T-helper 17 cell (primary cell): ENCODE data around the gene NKAIN2. TPM values are rescaled to one million over a fixed set of nuclear protein-coding genes. Genes with fewer than 3 reads are reported as not detected.
"Not testable (repeated sequence)": the region's sequence is repeated elsewhere in the genome, so short reads cannot be mapped to it uniquely, and the experiment has no call there.

Source experiments
- ATAC-seq: fragments of 150-1000 bp; cut with Tn5 transposase; 2 replicates; pipeline ENCODE4 v1.10.0; 2021; ENCODE audit warnings: mild to moderate bottlenecking, moderate library complexity
- DNase-seq, 3 donors: peaks; one replicate each; pipeline versions ENCODE4 v3.0.0 to v3.0.0-alpha.2; 2020 to 2021
- H3K9me3 ChIP-seq: one replicate; pipeline ENCODE4 v1.7.0; 2013; ENCODE audit warnings: low read length, mild to moderate bottlenecking; ENCODE audit not compliant: control insufficient read depth, poor library complexity, severe bottlenecking
- H3K27ac Mint-ChIP-seq: one replicate; pipeline ENCODE4 v1.8.0; 2022; ENCODE audit warnings: mild to moderate bottlenecking, moderate library complexity, mixed read lengths
- H3K27me3 Mint-ChIP-seq: one replicate; pipeline ENCODE4 v1.8.0; 2022; ENCODE audit warnings: mixed read lengths
- H3K36me3 Mint-ChIP-seq: one replicate; pipeline ENCODE4 v1.8.0; 2022; ENCODE audit warnings: low read depth, mixed read lengths
- H3K4me1 Mint-ChIP-seq: one replicate; pipeline ENCODE4 v1.8.0; 2022; ENCODE audit warnings: mild to moderate bottlenecking, mixed read lengths
- H3K4me3 Mint-ChIP-seq: one replicate; pipeline ENCODE4 v1.8.0; 2022; ENCODE audit warnings: mild to moderate bottlenecking, moderate library complexity, mixed read lengths
- total RNA-seq, 4 donors: library from RNA in 2 of 4; stranded (reverse) in 2 of 4; gene quantifications; one replicate each; pipeline ENCODE4 v1.2.3 and lab custom pipeline; 2022 to 2026

Gene NKAIN2
- total RNA-seq, 2 donors from 2014 or later = 0.13 TPM; not detected in 1

DNA sequence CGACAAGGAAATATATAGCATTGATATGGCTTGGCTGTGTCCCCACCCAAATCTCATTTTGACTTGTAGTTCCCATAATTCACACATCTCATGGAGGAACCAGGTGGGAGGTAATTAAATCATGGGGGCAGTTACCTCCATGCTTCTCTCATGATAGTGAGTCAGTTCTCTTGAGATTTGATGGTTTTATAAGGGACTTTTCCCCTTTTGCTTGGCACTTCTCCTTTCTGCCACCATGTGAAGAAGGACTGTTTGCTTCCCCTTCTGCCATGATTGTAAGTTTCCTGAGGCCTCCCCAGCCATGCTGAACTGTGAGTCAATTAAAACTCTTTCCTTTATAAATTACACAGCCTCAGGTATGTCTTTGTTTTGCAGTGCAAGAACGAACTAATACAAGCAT lies 756.4 kb downstream of the NKAIN2 start:
- H3K27ac Mint-ChIP-seq, H3K4me3 Mint-ChIP-seq, H3K27me3 Mint-ChIP-seq, H3K9me3 ChIP-seq, H3K4me1 Mint-ChIP-seq, ATAC-seq, H3K36me3 Mint-ChIP-seq, DNase-seq: not testable (repeated sequence)

DNA sequence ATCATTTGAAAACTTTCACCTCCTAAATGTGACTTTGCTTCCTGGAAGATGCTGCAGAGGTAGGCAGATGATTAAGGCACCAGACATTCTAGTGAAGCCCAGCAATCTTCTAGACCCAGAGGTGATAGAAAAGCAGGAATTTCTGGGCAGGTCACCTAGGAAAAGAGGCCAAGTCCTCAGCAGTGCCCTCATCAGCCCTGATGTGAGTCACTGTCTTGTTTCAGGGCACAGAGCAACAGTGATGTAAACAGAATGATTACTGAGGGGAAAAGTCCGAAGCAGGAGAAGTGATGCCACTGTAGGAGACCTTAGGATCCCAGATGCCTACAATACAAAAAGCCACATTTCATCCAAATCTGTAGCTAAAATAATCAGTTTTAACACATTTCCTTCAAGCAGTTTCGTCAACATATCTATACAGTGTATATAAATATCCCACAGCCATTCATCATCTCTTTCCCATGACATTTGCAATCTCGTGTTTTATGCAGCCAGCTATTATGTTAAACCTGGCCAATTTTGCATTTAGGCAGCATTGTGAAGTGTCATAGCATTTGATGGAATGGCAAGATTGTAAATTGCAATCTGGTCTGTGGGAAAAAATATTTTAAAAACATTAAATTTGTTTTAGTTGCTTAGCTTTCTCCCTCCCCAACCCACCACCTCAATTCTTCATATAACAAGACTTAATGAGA lies 757.4 kb downstream of the NKAIN2 start:
- Mint-ChIP-seq H3K4me1 (no peaks in the 10 kb centered on the region), H3K27ac (no peak overlapping the region), H3K4me3 (no peak overlapping the region), H3K36me3 (no peaks in the 10 kb centered on the region), H3K27me3 (no peaks in the 10 kb centered on the region)
- no peaks in the 10 kb centered on the region for H3K9me3 ChIP-seq
- ATAC-seq (no peak), DNase-seq (no peak)

DNA sequence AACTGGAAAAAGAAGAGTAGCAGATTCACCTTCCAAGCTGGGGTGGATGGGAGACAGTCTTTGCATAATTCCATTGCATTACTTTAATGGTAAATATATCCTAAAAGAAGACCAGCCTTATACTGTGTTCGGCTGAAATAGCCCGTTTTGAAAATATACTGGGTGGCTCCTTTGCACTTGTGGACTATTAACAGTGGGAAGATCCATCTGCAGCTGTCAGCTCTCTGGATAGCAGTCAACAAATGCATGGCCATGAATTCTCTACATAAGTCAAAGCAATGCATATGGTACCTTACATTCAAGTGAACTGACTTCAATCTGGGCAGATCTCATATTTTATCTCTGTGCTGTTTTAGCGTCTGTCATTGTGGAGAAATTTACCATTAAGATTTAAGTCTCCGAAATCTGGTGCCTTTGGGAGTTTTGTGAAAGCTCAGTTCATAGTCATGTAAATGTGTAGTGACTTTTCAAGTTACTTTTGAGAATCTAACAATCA lies 758.0 kb downstream of the NKAIN2 start:
- H3K36me3 Mint-ChIP-seq = no peaks in the 10 kb centered on the region

DNA sequence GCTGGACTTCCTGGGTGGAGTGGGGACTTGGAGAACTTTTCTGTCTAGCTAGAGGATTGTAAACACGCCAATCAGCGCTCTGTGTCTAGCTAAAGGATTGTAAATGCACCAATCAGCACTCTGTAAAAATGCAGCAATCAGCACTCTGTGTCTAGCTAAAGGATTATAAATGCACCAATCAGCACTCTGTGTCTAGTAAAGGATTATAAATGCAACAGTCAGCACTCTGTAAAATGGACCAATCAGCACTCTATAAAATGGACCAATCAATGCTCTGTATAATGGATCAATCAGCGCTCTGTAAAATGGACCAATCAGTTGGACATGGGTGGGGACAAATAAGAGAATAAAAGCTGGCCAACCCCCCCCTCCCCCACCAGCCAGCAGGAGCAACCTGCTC lies 760.5 kb downstream of the NKAIN2 start:
- not testable (repeated sequence) for H3K4me1 Mint-ChIP-seq, DNase-seq, H3K27ac Mint-ChIP-seq, ATAC-seq, H3K4me3 Mint-ChIP-seq, H3K36me3 Mint-ChIP-seq, H3K9me3 ChIP-seq, H3K27me3 Mint-ChIP-seq

More for the DNA sequence above, 758.0 kb downstream of the NKAIN2 start:
- H3K9me3 ChIP-seq = no peaks in the 10 kb centered on the region
- ATAC-seq (no peak), DNase-seq (no peak)
- Mint-ChIP-seq H3K4me3 (no peak overlapping the region), H3K27me3 (no peaks in the 10 kb centered on the region), H3K4me1 (no peaks in the 10 kb centered on the region), H3K27ac (no peak overlapping the region)

DNA sequence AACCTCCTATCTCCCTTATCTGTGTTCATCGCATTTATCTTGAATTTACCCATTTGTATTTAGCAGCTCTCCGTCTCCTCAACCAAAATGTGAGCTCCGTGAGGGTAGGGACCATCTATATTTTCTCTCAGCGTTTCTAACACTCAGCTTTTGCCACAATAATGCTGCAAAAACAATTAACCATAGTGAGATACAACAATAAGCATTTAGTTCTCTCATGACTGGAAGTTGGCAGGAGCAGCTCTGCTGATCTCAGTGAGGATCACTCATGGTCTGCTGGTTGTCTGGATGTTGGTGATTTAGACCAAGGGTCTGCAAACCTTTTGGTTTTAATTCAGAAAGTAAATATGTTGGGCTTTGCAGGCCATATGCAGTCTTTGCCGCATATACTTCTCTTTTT lies 763.7 kb downstream of the NKAIN2 start:
- no peaks in the 10 kb centered on the region for H3K36me3 Mint-ChIP-seq
- no peak overlapping the region for H3K27ac Mint-ChIP-seq
- no peaks in the 10 kb centered on the region for H3K4me1 Mint-ChIP-seq
- no peaks in the 10 kb centered on the region for H3K27me3 Mint-ChIP-seq
- no peaks in the 10 kb centered on the region for H3K9me3 ChIP-seq
- DNase-seq (no peak), ATAC-seq (no peak)
- no peak overlapping the region for H3K4me3 Mint-ChIP-seq

DNA sequence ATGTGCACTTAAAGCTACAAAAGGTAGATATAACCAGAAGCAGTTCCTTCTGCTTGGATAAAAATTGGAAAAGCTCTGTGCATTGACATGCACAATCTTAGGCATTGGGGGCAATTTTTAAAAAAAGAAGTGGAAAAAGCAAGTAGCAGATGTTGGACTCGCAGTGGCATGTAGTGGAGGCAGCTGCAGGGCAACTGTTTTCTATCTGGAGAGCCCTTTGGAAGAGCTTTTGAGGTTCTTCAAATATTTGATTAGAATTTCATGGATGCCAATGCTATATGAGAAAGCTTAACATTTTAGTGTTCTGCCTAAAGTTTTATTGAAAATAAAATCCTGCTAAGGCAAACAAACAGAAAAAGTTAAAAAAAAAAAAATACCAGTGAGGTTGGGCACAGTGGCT lies 770.3 kb downstream of the NKAIN2 start:
- H3K36me3 Mint-ChIP-seq = no peaks in the 10 kb centered on the region
- DNase-seq (no peak), ATAC-seq (no peak)
- no peaks in the 10 kb centered on the region for H3K27me3 Mint-ChIP-seq
- H3K4me3 Mint-ChIP-seq = no peak overlapping the region
- H3K27ac Mint-ChIP-seq = no peak overlapping the region
- H3K4me1 Mint-ChIP-seq = no peaks in the 10 kb centered on the region
- H3K9me3 ChIP-seq = no peaks in the 10 kb centered on the region

DNA sequence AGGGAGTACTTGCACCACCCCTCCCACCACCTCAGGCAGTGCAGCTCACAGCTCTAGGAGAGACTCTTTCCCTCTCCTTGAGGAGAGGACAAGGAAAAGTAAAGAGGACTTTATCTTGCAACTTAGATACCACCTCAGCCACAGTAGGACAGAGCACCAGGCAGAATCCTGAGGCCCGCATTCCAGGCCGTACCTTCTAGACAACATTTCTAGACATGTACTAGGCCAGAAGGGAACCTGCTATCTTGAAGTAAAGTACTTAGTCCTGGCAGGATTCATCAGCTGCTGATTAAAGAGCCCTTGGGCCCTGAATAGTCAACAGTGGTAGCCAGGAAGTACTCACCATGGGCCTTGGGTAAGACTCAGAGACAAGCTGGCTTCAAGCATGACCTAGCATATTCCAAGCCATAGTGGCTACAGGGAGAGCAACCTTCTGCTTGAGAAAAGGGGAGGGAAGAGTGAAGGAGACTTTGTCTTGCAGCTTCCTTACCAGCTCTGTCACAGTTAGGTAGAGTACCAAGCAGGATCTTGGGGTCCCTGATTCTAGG lies 774.1 kb downstream of the NKAIN2 start:
- H3K36me3 Mint-ChIP-seq = no peaks in the 10 kb centered on the region
- H3K27ac Mint-ChIP-seq = no peak overlapping the region
- DNase-seq (no peak), ATAC-seq (no peak)
- H3K4me1 Mint-ChIP-seq = no peaks in the 10 kb centered on the region
- H3K27me3 Mint-ChIP-seq = no peaks in the 10 kb centered on the region
- no peaks in the 10 kb centered on the region for H3K9me3 ChIP-seq
- no peak overlapping the region for H3K4me3 Mint-ChIP-seq

DNA sequence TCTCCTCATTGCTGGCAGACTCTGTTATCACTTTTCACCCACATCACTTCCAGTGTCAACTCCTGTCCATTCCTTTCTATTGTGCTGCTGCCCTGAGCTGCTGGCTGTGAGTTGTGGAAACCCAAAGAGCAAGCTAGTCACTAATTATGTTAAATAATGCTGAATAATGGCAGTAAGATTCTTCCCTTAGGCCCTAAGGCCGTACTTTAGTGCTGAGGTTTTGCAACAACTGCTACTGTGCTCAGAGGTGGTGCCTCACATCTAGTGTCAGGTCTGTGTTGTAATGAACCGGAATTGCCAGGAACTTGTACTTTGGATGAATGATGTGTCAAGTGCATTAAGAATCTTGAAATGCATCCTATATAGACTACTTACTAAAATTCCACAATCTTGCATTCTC lies 786.3 kb downstream of the NKAIN2 start:
- H3K9me3 ChIP-seq = peaks cover 3% of the 10 kb centered on the region
- no peak overlapping the region for H3K4me3 Mint-ChIP-seq
- no peaks in the 10 kb centered on the region for H3K36me3 Mint-ChIP-seq
- DNase-seq = no peak
- no peaks in the 10 kb centered on the region for H3K4me1 Mint-ChIP-seq
- no peak overlapping the region for H3K27ac Mint-ChIP-seq
- no peaks in the 10 kb centered on the region for H3K27me3 Mint-ChIP-seq
- ATAC-seq = no peak

DNA sequence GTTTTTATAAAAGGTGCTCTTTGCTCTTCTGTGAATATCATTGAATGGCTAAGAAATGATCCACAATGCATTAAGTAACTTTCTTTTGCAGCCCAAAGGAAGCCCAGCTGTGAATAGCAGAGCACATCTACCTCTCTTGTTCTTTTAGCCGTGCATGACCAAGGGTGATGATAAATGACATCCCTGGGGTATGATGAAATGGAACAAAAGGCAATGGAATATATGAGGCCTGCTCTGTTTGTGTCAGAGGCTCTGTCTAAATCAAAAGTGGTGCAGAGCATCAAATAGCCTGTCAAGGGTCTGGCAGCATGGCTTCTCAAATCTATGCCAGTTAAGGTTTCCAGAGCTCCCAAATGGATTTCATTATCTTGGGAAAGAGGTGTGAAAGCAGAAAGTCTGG lies 796.0 kb downstream of the NKAIN2 start:
- Mint-ChIP-seq H3K4me3 (no peak overlapping the region), H3K27ac (no peak overlapping the region), H3K4me1 (no peaks in the 10 kb centered on the region), H3K27me3 (no peaks in the 10 kb centered on the region), H3K36me3 (no peaks in the 10 kb centered on the region)
- DNase-seq (no peak), ATAC-seq (no peak)
- H3K9me3 ChIP-seq = no peaks in the 10 kb centered on the region

DNA sequence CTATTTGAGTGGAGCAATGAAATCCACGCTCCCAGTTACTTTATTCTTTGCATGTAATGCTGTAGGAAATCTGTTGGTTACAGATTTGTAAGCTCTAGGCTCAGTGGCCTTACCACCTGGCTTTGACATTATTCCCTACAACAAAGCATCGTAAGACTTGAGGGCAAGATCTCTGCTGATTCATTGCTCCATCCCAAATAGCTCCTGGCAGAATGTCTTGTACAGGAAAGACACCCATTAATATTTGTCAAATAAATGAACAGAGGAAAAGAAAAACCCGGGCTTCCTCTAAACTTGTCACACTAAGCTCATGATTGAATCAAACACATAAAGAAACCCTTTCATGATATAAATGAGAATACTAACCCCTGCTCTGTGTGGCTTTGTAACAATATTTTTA lies 801.1 kb downstream of the NKAIN2 start:
- Mint-ChIP-seq H3K4me3 (no peak overlapping the region), H3K27me3 (no peaks in the 10 kb centered on the region), H3K36me3 (no peaks in the 10 kb centered on the region), H3K27ac (no peak overlapping the region), H3K4me1 (no peaks in the 10 kb centered on the region)
- no peak for DNase-seq
- ATAC-seq = no peak
- no peaks in the 10 kb centered on the region for H3K9me3 ChIP-seq

DNA sequence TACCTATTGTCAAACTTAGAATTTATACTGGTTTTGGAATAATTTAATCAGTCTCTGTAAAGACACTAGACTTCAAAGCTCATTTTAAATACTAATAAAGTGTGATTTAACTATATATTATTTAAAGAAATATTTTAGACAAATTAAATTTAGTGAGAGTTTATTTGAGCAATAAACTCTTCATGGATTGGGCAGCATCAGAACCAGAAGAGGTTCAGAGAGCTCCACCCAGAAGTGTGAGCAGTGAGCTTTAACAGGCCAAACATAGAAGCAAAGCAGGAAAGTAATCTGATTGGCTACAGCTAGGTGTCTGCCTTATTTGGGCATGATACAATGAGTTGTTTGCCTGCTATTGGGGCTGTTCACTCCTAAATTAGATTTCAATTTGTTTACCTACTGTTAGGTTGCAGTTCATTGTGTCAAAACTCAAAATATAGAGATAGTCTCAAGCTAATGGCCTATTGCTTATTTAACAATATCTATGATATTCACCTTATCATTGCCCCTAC lies 803.5 kb downstream of the NKAIN2 start:
- Mint-ChIP-seq H3K27me3 (no peaks in the 10 kb centered on the region), H3K36me3 (no peaks in the 10 kb centered on the region), H3K4me3 (no peak overlapping the region), H3K4me1 (no peaks in the 10 kb centered on the region), H3K27ac (no peak overlapping the region)
- ATAC-seq = no peak
- DNase-seq = no peak
- no peaks in the 10 kb centered on the region for H3K9me3 ChIP-seq

DNA sequence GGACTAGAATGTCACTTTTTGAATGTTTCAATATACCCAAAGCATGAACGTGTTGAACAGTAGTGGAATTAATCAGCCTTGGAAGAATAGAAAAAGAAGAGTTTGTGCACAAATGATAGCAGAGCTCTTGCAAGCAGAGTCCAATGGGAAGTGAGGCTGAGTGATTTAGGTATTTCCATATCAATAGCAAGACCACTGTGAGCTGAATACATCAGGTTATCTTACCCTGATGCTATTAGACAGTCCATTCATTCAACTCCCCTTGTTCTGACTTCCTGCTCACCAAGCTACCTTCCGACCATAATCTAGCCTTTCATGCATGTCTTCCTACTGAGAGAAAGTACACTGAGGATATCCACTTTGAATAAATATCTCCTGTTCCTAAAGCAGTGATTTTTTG lies 809.4 kb downstream of the NKAIN2 start:
- no peaks in the 10 kb centered on the region for H3K9me3 ChIP-seq
- DNase-seq = no peak
- Mint-ChIP-seq H3K27me3 (no peaks in the 10 kb centered on the region), H3K4me3 (no peak overlapping the region), H3K27ac (no peak overlapping the region), H3K4me1 (no peaks in the 10 kb centered on the region), H3K36me3 (no peaks in the 10 kb centered on the region)
- no peak for ATAC-seq

DNA sequence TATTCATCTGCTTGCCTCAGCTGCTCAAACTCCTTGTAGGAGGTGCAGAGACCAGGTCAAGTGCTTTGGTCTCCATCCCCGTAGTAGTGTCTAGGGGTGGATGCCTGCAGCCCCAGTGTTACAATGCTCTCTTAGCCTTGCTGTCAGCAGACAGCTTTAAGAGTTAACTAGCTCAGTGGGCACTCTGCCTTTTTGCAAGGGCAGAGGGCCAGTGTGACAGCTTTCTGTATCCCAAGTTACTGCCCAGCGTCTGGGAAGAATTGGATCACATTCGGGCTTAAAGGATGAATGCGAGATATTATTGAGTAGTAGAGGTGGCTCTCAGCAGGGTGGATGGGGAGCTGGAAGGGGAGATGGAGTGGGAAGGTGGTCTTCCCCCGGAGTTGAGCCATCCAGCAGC lies 818.7 kb downstream of the NKAIN2 start:
- Mint-ChIP-seq H3K4me1 (no peaks in the 10 kb centered on the region), H3K4me3 (no peak overlapping the region), H3K27ac (no peak overlapping the region), H3K36me3 (no peaks in the 10 kb centered on the region), H3K27me3 (no peaks in the 10 kb centered on the region)
- DNase-seq = no peak
- no peak for ATAC-seq
- H3K9me3 ChIP-seq = no peaks in the 10 kb centered on the region

DNA sequence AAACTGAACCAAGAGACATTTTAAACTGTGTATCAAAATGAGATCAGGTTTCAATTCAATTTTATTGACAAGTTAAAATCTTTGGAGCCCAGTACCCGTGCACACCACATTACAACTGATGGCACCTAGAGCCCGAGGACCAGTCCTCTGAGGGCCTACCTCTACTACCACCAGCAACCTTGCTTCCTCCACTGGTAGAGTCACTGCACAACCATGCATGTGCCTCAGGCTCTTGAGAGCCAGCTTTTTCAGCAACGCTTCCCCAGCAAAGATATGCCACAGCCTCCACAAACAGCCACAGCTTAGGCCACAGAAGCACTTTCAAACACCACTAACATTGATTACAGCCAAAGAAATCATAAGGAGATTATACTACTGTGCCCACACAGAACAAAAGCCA lies 830.0 kb downstream of the NKAIN2 start:
- DNase-seq (no peak), ATAC-seq (no peak)
- no peaks in the 10 kb centered on the region for H3K9me3 ChIP-seq
- Mint-ChIP-seq H3K4me3 (no peak overlapping the region), H3K27ac (no peak overlapping the region), H3K4me1 (no peaks in the 10 kb centered on the region), H3K27me3 (no peaks in the 10 kb centered on the region), H3K36me3 (no peaks in the 10 kb centered on the region)
